HG03159 (cell line): ENCODE data around the gene JPT2.

ENCODE experiments used
- ATAC-seq: cut with Tn5 transposase; IDR thresholded peaks from one replicate; pipeline ENCODE4 v1.9.1; 2021; ENCODE audit warnings: mild to moderate bottlenecking, moderate library complexity; ENCODE audit not compliant: unreplicated experiment

Gene JPT2

DNA sequence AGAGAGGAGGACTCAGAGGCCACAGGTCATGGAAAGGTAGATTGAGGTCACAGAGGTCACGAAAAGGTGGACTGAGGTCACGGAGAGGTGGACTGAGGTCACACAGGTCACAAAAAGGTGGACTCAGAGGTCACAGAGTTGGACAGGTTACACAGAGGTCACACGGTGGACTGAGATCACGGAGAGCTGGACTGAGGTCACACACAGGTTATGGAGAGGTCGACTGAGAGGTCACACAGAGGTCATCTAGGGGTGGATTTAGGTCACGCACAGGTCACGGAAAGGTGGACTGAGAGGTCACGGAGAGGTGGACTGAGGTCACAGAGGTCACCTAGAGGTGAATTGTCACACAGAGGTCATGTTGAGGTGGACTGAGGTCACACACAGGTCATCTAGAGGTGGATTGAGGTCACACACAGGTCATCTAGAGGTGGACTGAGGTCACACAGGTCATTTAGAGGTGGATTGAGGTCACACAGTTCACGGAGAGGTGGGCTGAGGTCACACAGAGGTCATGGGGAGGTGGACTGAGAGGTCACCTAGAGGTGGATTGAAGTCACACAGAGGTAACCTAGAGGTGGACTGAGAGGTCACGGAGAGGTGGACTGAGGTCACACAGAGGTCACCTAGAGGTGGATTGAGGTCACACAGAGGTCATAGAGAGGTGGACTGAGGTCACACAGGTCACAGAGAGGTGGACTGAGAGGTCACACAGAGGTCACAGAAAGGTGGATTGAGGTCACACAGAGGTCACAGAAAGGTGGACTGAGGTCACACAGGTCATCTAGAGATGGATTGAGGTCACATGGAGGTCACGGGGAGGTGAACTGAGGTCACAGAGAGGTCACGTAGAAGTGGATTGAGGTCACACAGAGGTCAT lies 26.7 kb upstream of the JPT2 start:
- ATAC-seq: no peak

DNA sequence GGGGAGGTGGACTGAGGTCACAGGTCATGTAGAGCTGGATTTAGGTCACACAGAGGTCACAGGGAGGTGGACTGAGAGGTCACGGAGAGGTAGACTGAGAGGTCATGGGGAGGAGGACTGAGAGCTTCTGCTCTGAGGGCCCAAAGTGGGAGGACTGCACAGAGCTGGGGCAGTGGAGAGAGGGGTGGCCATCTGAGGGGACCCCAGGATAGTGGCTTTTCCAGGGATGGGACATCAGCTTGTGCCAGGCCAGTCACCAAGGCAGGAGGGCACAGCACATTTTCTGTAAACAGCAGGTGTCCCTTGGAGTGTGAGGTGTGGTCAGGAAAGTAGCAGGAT lies 26.1 kb upstream of the JPT2 start:
- ATAC-seq: no peak

DNA sequence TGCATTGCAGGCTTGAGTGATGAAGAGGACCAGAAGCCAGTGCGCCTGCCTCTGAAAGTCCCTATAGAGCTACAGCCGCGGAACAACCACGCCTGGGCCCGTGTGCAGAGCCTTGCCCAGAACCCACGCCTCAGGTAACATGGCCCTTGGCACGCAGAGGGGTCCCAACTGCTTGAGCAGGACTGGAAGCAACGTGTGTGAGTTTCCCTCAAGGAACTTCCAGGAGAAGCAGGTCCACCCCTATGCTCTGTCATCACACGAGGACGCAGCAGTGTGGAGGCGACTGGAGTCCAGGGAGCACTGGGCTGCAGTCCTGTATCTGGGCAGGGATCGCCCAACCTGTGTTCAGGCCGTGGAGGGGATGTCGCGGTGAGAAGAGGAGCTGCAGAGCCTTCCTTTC lies 25.1 kb upstream of the JPT2 start:
- no peak for ATAC-seq

DNA sequence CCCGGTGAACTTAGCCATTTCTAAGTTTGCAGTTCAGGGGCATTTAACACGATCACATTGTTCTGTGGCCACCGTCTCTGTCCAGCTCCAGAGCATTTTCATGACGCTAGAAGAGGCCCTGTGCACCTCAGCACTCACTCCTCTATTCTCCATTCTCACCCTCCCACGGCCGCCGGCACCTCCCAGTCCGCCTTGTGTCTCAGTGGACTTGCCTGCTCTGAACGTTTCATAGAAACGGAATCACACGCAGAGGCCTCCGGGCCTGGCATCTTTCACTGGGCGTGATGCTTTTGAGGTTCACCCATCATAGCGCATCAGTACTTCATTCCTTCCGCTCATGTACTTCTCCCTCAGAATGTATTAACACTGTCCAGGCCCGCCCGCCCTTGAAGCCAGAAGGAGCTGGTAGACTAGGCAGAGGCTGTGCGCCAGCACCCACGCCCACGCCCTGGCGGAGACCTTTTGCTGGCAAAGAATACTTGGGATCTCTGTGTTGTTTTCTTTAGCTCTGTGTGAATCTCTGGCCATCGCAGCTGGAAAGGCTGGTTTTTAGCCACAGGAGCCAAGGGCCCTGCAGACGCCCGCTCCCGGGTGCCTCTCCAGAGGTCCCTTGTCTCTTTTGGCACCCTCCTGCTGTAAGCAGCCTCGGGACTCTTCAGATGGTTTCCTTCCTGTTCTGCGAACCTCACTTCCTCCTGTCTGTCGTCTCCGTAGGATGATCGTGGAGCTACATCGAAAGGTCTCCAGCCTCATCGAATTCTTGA lies 23.4 kb upstream of the JPT2 start:
- ATAC-seq: no peak

DNA sequence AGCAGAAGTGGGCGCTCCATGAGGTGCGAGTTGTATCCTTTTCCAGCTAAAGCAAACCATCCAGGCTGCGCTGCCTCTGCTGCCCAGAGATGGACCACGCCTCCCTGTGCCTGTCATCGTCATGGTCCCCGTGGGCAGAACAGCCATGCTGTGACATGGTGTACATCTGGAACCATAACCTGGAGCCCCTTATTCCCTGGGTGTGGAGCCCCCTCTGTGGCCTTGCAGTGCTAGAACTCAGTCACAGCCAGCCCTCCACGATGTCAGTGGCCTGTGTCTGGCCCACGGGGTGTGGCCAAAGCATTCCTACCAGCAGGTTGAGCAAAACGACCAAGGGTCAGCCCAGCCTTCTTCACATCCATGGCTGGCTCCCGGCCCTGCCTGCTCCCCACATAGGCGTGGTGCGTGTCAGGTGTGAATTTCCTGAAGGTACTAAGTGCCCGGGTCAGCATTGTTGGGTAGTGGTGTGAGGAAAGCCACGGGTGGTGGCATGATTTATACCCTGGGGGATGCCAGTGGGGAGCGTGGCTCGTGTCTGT lies 22.7 kb upstream of the JPT2 start:
- ATAC-seq: no peak

DNA sequence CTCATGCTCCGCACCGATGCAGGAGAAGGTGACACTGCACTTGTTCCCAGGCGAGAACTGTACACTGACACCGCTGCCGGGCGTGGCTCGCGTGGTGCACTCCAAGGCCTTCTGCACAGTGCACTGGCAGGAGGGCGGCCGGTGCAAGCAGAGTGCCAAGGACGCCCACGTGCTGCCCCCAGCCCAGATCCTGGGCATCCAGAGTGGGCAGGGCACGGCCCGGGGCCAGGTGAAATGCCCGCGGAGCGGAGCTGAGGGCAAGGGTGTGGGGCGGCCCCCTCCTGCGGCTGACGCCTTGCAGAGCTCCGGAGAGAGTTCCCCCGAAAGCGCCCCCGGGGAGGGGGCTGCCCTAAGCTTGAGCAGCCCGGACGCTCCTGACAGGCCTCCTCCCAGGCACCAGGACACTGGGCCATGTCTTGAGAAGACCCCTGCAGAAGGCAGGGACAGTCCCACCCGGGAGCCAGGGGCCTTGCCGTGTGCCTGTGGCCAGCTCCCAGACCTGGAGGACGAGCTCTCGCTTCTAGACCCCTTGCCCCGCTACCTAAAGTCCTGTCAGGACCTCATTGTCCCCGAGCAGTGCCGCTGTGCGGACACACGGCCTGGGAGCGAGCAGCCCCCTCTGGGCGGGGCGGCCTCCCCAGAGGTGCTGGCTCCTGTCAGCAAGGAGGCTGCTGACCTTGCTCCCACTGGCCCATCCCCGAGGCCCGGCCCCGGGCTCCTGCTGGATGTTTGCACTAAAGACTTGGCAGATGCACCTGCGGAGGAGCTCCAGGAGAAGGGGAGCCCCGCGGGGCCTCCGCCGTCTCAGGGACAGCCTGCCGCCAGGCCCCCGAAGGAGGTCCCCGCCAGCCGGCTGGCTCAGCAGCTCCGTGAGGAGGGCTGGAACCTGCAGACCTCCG lies 21.9 kb upstream of the JPT2 start:
- ATAC-seq: no peak

DNA sequence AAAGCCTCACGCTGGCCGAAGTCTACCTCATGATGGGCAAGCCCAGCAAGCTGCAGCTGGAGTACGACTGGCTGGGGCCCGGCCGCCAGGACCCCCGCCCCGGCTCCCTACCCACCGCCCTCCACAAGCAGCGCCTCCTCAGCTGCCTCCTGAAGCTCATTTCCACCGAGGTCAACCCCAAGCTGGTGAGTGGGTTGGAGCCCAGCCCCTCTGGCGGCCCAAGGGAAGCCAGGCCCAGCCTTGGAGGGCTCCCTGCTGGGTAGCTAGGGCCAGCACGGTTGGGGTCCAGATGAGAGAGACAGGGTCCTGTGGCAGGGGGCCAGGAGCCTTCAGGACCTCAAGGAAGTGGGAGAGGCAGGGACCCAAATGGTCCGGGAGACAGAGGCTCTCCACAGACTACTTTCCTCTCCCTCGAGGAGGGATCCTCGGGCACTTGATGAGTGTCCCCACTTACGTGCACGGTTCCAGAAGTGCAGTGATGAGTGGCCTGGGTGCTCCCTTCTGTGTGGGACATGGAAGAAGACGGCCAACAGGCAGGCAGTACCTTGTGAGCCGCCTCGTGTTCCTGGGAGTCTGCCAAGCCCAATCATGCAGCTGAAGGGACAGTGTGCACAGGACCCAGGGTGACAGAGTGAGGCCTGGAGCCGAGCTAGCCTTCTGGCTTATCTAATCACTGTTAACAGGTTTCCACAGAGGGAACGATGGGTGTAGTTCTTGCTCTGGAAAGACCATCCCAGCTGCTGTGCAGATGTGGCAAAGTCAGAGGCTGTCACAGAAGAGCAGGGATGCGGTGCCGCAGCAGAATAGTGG lies 21.1 kb upstream of the JPT2 start:
- ATAC-seq: no peak

DNA sequence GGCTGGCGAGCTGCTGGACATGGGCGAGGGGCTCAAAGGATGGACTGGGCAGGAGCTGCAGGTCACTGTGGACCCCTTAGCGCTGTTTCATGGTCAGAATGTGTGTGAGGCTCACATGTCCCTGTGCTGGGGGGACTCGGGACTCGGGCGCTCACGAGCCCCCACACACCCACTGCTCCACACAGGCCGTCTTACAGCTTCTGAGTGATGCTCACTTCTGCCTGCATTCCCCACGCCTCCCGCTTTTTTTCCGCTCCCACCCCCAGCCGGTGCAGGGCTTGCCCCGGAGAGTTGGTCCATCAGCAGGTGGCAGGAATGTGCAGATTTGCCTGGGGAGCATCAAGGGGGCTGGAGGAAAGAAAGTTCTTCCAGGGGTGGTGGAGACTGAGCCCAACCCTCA lies 20.2 kb upstream of the JPT2 start:
- no peak for ATAC-seq

DNA sequence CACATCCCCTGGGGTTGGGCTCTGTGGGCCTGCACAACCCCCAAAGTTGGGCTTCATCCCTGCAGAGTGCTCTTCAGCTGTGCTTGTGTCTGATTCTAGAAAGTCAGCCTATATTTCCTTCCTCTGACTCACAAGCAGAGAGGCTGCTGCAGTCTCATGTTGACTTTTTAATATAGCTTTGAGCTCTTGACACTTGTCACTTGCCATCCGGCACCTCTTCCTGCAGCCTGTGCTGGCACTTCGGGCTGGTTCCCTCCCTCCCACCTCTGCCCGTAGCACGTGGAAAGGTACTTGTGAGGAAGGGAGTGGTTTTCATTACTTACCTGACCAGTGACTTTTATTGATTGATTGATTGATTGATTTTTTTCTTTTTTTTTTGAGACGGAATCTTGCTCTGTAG lies 19.0 kb upstream of the JPT2 start:
- ATAC-seq: no peak

DNA sequence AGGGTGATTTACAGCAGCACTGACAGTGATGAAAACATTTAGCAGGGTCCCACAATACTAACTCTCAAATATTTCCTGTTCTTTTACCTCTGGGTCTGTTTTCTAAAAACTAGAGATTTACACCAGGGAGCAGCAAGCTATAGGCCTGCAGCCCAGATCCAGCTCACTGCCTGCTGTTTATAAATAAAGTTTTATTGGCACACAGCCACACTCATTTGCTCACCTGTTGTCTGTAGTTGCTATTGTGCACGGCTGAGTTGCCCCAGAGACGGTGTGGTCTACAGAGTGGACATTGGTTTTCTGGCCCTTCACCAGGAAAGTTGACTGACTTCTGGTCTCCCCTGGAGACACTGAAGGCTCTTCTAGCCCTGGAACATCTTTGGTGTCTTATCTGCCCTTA lies 16.3 kb upstream of the JPT2 start:
- no peak for ATAC-seq

DNA sequence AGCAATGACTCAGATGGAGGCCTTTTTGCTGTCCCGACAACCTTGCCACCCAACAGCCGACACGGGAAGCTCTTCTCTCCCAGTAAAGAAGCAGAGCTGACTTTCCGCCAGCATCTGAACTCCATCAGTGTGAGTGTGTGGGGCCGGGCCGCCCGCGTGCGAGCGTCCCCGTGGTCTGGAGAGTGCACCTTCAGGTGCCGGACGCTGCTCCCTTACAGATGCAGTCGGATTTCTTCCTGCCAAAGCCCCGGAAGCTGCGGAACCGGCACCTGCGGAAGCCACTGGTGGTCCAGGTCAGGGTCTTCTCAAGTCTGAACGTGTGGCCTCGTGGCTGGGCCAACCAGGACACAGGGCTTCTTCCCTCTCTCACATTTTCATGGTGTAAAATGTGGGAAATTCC lies 15.5 kb upstream of the JPT2 start:
- no peak for ATAC-seq

DNA sequence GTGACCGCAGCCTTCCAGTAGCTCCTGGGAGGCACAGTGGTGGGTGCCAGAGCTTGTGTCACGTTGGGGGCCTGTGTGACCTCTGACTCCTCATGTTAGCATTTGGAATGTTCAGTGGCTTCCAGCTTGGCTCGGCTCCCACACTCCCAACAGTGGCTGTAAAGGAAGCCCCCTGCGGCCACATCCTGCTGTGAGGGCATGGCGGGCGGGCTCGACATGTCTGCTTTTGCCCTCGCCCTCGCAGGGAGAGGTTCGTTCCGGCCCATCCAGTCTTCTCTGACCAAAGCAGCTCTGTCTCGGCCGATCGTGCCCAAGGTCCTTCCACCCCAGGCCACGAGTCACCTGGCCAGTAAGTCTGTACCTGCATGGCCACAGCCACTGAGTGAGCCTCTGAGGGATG lies 12.2 kb upstream of the JPT2 start:
- ATAC-seq: no peak

DNA sequence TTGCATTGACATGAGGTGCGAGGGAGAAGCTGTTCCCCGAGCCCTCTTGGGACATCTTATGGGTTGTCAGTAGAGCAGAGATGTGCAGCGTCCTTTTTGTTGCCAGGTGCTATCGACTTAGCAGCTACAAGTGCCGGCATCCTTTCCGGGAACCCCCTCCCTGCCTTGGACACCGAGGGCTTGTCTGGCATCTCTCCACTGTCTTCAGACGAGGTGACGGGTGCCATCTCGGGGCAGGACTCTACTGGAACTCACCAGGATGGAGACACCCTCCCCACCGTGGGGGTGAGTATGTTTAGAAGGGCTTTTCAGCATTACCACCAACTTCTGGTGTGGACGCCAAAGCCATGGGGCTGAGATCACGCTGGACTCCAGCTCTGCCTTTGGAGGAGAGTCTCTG lies 11.8 kb upstream of the JPT2 start:
- ATAC-seq: no peak

DNA sequence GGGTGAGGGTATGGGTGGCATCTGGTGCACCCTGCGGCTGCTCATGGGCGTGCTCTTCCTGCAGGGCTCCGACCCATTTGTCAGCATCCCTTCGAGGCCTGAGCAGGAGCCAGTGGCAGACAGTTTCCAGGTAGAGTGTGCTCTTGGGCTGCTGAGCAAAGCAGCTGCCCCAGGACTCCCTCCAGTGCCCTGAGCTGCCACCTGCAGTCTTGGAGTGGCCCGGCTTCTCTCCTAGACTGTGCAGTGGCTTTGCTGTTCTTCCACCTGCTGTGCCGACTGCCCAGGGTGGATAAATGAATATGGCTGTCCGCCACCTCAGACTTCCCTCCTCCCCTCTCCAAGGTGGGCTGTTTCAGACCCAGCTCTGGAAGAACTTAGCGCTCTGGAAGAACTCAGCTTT lies 10.8 kb upstream of the JPT2 start:
- no peak for ATAC-seq

DNA sequence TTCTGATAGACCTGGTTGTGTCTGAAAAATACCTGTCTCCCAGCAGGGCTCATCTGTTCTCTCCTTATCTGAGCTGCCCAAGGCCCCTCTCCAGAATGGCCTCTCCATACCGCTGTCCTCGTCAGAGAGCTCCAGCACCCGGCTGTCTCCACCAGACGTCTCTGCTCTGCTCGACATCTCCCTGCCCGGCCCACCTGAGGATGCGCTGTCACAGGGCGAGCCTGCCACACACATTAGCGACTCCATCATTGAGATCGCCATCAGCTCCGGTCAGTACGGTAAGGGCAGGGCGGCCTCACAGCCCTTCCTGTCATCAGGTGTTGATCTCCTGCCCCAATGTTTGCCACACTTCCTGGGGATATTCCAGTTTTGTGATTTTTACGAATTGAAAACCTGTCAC lies 10.2 kb upstream of the JPT2 start:
- no peak for ATAC-seq

DNA sequence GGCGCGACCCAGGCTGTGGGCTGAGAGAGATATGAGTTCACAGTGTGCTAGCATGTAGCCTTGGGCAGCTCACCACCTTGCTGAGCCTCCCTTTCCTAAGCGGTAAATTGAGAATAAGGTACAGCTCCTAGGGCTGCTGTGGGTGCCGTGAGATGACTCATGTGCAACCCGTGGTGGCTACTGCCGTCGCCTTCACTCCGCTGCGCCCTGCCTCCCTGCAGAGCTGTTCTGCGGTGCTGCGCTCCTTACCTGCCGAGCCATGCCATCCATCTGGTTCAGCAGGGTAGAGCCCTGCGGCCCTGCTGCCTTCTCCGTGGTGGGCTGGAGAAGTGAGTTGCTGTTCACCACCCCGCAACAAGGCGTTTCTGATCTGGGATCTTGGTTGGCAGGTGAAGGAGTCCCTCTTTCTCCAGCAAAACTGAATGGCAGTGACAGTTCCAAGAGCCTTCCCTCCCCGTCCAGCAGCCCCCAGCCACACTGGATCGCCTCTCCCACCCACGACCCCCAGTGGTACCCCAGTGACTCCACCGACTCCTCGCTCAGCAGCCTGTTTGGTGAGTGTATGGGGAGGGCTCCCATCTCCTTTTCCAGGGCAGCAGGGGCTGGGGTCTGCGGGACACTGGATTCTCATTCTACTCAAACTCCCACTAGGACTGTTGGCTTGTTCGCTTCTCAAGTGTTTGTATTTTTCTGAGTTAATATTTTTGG lies 9.3 kb upstream of the JPT2 start:
- ATAC-seq: no peak

DNA sequence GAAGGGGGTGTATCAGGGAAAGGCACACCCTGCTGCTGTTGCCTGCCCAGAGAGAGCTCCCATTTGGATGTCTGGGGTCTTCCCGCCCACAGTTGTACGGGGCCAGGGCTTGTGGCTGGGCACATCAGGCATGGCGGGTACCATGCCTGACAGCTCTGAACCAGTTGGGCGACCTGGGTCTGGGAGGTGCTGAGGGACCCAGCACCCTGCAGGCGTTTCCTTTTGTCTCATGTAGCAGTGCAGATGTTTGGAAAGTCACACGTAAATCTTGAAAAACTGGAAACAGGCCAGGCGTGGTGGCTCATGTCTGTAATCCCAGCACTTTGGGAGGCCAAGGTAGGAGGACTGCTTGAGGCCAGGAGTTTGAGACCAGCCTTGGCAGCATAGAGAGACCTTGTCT lies 8.4 kb upstream of the JPT2 start:
- ATAC-seq: no peak

DNA sequence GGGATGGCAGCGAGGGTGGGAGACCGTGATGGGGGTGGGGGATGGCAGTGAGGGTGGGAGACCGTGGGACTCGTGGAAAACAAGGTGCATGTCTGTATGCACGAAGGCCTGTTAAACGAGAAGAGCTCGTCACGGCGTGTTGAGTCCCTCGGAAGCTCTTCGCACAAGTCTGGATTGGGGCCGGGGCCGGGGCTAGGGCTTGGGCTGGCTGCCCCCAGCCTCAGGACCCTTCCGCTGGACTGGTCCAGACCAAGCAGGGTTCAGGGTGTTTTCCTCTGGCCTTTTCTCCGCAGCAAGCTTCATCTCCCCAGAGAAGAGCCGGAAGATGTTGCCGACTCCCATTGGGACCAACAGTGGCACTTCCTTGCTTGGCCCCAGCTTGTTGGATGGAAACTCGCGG lies 7.7 kb upstream of the JPT2 start:
- no peak for ATAC-seq

DNA sequence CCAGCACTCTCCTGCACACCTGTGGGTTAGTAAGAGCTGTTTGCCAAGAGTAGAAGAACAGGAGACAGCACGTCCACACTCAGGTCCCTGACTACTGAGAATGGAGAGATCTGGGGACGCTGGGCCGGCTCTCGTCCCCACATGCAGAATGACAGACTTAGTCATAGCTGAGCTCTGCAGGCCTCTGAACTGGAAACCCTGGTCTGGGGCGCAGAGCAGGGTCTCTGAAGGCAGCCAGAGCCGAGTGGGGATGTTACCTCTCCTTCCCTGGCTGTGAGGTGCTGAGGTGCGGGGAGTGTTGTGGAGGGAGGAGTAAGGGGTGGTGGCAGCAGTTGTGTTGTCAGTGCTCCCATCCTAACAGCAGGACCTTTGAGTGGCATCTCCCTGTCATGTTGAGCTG lies 7.2 kb upstream of the JPT2 start:
- ATAC-seq: no peak
